Neutrophil (primary cell): ENCODE results near the gene NTSR2.

Experiments
- H3K27ac ChIP-seq: fragments of 200-600 bp; sonication (generic); 2 replicates; pipeline ENCODE4 v1.5.1; 2016; ENCODE audit warnings: mild to moderate bottlenecking, moderate library complexity
- H3K27me3 ChIP-seq: fragments of 200-600 bp; sonication (generic); 2 replicates; pipeline ENCODE4 v1.6.0; 2016; ENCODE audit warnings: mild to moderate bottlenecking
- H3K36me3 ChIP-seq: fragments of 200-600 bp; sonication (generic); 2 replicates; pipeline ENCODE4 v1.5.1; 2017
- H3K4me1 ChIP-seq, 2 experiments: fragments of 200-600 bp in 1 of 2; sonication (generic) in 1 of 2; 1 replicate in 1 of 2; 2 replicates in 1 of 2; pipeline versions ENCODE4 v1.5.1 to v1.6.1; 2013 to 2016; ENCODE audit warnings: low read depth in 1 of 2, low read length in 1 of 2, mild to moderate bottlenecking in 1 of 2, moderate library complexity in 1 of 2; ENCODE audit not compliant: control insufficient read depth in 1 of 2, insufficient read depth in 1 of 2
- H3K4me3 ChIP-seq, 2 experiments: fragments of 200-600 bp in 1 of 2; sonication (generic) in 1 of 2; 1 replicate in 1 of 2; 2 replicates in 1 of 2; pipeline ENCODE4 v1.5.1; 2013 to 2016; ENCODE audit warnings: low read depth in 1 of 2, low read length in 1 of 2, mild to moderate bottlenecking in 1 of 2, moderate library complexity in 1 of 2
- H3K9me3 ChIP-seq: fragments of 200-600 bp; sonication (generic); 2 replicates; pipeline ENCODE4 v1.5.1; 2016
- CTCF ChIP-seq: fragments of 200-600 bp; sonication (generic); IDR thresholded peaks from 2 replicates; pipeline ENCODE4 v1.5.1; 2016; ENCODE audit warnings: antibody characterized with exemption

The NTSR2 gene

GRCh38 chr2:11642972-11643371 lies 27.0 kb downstream of the NTSR2 start:
- Histone ChIP-seq H3K27ac (no peak overlapping the region), H3K36me3 (no peaks in the 10 kb centered on the region), H3K9me3 (no peaks in the 10 kb centered on the region), H3K4me1 (no peaks in the 10 kb centered on the region), H3K27me3 (no peaks in the 10 kb centered on the region), H3K4me3 (no peak overlapping the region)
- TF ChIP-seq CTCF = no peak

GRCh38 chr2:11640132-11640531 lies 29.9 kb downstream of the NTSR2 start:
- H3K36me3 ChIP-seq = no peaks in the 10 kb centered on the region

GRCh38 chr2:11639503-11639902 lies 30.5 kb downstream of the NTSR2 start:
- H3K4me1 ChIP-seq = no peaks in the 10 kb centered on the region
- no peaks in the 10 kb centered on the region for H3K27me3 ChIP-seq
- H3K27ac ChIP-seq = no peak overlapping the region
- H3K9me3 ChIP-seq = no peaks in the 10 kb centered on the region
- no peak for TF ChIP-seq CTCF
- no peak overlapping the region for H3K4me3 ChIP-seq
- H3K36me3 ChIP-seq = no peaks in the 10 kb centered on the region

More at GRCh38 chr2:11640132-11640531, 29.9 kb downstream of the NTSR2 start:
- no peak overlapping the region for H3K4me3 ChIP-seq
- no peaks in the 10 kb centered on the region for H3K27me3 ChIP-seq
- H3K9me3 ChIP-seq = no peaks in the 10 kb centered on the region
- TF ChIP-seq CTCF = no peak
- no peak overlapping the region for H3K27ac ChIP-seq
- H3K4me1 ChIP-seq = no peaks in the 10 kb centered on the region

GRCh38 chr2:11637546-11637945 lies 32.4 kb downstream of the NTSR2 start:
- Histone ChIP-seq H3K9me3 (no peaks in the 10 kb centered on the region), H3K4me3 (no peak overlapping the region), H3K27me3 (no peaks in the 10 kb centered on the region), H3K4me1 (no peaks in the 10 kb centered on the region), H3K27ac (no peak overlapping the region), H3K36me3 (no peaks in the 10 kb centered on the region)
- no peak for TF ChIP-seq CTCF

GRCh38 chr2:11636593-11637295 lies 33.3 kb downstream of the NTSR2 start:
- no peaks in the 10 kb centered on the region for H3K27me3 ChIP-seq
- no peak for TF ChIP-seq CTCF
- no peak overlapping the region for H3K4me3 ChIP-seq
- H3K4me1 ChIP-seq = no peaks in the 10 kb centered on the region
- H3K27ac ChIP-seq = no peak overlapping the region
- H3K36me3 ChIP-seq = no peaks in the 10 kb centered on the region
- H3K9me3 ChIP-seq = no peaks in the 10 kb centered on the region
